NCI-H82 treated with DMSO at 0.1 percent for 48 hours (cell line): ENCODE results near the gene MORF4L2.
"Not testable (repeated sequence)": the region's sequence is repeated elsewhere in the genome, so short reads cannot be mapped to it uniquely, and the experiment has no call there.

Experiments
- DNase-seq: peaks from one replicate; lab custom pipeline; 2025; ENCODE audit not compliant: unreplicated experiment; lab: John Stamatoyannopoulos, UW

MORF4L2 gene

DNA sequence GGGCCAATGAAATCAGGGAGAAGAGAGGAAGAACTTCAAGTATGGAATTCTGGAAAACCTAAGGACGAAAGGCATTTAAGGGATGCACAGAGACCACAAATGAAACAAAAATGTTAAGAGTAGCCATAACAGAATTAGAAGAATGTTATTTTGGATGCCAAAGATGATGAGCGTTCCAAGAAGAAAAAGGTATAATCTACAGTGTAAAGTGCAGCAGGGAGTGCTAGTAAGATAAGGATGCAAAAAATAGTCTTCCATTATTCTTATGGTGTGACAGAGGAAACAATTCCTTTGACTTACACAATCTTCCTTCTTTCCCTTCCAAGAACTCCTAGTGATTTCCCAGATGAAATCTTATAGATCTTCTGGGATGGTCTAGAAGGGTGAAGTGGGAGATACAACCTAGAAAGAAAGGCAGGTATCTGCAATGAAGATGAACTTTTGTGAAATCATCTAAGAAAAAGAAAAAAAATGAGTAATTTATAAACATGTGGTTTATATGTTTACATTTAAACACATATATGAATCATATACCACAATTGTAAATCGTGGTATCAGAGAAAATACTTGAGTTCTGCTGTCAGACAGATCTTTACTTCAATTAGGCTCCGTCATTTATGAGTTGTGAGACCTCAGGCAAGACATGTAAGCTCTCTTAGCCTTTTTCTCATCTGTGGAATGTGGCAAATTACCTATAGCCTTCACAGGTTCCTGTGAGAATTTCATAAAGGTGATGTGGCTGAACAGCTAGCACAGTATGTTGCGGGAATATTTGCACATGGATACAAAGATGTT lies 8.1 kb downstream of the MORF4L2 start:
- no peak for DNase-seq

DNA sequence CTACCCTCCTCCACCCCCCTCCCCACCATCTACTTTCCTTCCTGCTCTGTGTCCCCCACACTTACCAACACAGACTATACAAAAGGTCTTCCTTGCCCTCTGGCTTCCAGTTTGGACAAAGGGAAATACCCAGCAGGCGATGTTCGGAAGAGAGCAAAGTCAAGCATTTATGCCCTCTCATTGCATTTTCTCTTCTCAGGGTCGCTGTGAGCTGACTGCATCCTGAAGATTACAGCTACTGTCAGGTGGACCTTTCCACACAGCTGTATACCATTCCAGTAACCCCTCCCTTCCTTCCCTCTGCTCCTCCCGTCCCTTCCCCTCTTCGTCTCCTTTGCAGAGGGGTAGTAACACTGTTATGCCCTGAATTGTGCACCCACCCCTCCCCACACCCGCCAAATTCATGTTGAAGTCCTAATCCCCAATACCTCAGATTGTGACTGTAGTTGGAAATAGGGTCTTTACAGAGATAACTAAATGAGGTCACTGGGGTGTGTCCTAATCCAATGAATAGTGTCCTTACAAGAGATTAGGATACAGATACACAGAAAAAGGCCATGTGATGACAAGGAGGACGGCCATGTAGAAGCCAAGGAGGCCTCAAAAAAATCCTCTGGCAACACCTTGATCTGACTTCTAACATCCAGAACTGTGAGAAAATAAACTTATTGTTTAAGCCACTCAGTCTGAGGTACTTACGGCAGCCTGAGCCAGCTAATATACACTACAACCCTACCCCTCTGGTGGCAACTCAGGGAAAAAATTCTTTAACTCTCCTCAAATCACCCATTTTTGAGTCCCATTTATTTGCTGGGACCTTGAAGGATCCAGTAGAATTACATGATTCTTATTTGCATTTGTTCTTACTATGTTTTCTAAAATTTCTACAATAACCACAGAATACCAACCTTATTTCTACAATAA lies 11.7 kb downstream of the MORF4L2 start:
- peak; percentile 28 for DNase-seq

DNA sequence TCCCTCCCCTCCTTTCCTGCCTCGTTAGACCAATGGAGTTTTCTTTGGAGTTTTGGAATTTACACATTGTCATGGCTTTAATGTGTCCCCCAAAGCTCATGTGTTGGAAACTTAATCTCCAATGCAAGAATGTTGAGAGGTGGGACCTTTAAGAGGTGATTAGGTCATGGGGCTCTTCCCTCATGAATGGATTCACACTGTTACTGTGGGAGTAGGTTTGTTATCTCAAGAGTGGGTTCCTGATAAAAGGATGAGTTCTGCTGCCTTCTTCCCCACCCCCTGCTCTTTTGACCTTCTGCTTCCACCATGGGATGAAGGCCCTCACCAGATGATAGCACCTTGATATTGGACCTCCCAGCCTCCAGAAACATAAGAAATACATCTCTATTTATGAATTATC lies 16.8 kb downstream of the MORF4L2 start:
- DNase-seq = no peak

DNA sequence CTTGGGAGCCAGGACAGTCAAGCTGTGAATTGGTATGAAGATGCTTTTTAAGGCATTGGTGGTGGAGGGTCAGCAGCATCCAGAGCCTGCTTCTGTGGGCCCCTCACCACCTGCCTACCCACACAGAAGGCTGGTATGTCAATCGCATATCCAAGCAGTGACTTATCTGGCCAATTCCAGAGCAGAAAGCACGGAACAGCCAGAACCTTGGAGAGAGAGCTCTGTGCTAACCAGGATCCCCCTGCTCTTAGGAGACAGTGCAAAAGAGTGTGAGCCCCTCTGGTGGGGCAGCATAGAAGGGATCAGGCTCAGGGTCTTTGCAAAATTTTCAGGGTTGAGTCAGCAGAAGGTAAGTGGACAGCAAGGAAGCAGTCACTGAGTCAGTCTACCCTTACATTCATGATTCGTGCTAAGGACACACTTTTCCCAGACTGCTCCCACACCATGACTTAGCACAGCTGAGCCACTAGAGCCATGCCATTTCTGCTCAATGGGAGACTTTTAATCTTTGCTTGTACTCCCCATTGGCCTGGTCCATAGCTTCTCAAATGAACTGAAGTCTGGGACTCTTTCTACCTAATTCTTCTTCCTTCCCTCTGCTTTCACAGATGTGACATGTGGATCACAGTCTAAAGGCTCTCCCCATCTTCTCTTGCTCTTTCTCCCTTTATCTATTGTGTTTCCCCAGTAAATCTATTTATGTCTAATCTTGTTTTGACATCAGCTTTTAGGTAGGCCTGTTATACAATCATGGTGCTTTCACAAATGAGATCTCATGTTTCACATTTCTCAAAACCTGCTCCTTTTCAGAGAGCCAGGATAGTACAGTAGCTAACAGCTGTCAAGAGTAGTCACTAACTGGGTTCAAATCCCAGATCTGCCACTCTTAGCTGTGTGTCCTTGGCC lies 20.0 kb downstream of the MORF4L2 start:
- DNase-seq = peak; percentile 40

DNA sequence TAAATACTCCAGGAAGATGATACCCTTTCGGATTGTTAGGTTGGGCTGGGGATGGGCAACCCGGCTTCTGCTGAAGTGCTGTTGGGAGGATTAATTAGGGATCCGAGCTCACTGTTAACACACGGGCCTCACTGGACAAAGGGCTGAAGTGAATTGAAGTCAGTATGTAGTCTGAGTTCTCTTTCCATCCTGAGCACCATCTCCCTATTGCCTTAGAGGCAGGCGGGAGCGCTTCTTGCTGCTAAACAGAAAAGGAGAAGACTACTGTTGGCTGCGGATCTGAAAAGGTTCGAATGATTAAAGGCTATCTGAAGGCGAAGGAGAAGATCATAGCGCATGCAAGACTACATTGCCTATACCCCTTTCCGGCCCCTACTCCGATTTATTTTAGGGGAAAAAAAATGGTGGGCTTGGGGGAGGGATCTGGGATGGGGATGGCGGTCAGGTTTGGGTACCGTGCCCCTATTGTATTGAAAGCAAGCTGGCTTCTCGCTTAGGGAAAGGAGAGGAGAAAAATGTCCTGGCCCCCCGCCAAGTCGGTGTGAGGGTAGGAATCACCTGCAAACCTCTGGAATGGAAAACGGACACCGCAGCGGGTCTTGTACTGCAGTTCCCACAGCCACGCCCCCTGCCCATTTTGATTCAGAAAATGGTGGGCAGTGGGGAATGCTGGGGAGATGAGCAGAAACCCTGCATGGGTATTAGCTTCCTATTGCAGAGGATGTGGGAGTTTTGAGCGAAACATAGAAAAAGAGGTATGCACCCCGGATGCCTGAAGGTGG lies 22.3 kb downstream of the MORF4L2 start:
- no peak for DNase-seq

DNA sequence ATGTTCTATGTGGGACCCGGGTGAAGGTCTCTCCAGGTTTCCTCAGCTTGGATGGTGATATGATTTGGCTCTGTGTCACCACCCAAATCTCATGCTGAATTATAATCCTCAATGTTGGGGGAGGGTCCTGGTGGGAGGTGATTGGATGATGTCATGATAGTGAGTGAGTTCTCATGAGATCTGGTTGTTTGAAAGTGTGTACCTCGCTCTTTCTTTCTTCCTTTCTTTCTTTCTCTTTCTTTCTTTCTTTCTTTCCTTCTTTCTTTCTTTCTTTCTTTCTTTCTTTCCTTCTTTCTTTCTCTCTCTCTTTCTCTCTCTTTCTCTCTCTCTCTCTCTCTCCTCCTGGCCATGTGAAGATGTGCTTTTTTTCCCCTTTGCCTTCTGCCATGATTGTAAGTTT lies 27.0 kb downstream of the MORF4L2 start:
- not testable (repeated sequence) for DNase-seq

DNA sequence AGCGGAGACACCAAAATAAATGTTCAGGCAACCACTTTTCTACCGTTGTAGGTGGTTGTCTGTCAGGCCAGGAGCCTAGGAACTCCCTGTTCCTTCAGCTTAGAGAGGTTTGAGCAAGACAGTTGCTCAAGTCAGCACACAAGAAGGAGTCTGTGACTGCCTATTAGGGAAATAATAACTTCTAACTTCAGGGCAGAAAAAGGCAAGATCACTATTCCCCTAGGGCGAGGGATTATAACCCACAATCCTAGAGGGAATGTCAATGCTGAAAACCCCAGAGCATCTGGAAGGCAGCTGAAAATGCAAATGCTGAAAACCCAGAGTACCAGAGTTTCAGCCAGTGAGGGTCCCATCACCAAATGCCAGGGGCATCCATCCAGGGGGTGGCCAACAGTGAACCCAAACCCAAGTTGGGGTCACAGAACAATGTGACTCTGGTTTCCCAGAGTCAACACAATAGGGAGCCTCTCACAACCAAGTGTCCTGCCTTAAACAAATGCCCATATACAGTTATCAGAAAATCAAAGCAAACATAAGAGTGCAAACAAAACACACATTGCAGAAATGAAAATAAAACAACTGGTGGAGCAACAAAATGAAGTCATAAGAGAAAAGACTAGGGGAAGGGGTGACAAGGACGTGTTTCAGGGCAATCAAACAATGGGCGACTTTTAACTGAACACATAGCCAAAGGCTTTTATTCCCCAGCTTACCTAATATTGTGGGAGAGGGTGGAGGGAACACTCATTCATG lies 27.6 kb downstream of the MORF4L2 start:
- DNase-seq = no peak

DNA sequence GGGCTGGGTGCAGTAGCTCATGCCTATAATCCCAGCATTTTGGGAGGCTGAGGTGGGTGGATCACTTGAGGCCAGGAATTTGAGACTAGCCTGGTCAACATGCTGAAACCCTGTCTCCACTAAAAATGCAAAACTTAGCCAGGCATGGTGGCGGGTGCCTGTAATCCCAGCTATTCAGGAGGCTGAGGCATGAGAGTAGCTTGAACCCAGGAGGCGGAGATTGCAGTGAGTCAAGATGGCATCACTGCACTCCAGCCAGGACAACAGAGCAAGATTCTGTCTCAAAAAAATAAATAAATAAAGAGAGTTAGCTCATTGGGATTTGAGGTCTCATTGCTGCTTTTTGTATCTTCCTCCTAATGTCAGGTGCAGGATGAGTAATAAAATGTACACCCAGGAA lies 29.4 kb downstream of the MORF4L2 start:
- DNase-seq = not testable (repeated sequence)

DNA sequence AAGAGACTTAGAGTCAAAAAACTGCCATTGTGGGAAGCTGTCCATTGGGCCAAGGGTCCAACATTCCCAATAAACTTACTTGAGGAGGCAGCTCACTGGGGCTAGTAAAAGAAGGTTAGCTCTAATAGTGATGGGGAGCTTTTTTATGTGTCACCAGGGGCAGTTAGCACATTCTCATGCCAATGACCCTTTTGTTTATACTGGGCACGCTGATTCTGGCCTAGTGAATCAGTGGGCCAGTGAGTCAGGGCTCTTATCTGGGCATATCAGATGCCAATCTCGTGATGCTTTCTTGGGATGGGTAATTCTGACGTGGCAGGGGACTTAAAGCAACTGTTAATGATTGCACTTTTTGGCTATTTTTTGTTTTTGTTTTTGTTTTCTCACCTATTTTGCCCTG lies 29.9 kb downstream of the MORF4L2 start:
- no peak for DNase-seq

DNA sequence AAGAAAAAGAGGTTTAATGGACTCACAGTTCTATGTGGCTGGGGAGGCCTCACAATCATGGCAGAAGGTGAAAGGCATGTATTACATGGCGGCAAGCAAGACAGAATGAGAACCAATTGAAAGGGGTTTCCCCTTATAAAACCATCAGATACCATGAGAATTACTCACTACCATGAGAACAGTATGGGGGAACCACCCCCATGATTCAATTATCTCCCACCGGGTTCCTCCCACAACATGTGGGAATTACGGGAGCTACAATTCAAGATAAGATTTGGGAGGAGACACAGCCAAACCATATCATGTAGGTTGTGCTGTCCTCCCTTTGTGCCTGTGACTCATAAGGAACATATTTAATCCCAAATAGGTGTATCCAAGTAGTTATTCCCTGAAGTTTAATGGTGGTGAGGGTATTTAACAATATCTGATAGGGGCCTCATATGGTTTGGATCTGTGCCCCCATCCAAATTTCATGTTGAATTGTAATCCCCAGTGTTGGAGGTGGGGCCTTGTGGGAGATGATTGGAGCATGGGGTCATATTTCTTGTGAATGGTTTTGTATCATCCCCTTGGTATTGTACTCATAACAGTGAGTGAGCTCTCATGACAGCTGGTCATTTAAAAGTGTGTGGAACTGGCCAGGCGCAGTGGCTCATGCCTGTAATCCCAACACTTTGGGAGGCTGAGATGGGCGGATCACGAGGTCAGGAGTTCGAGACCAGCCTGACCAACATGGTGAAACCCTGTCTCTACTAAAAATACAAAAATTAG lies 31.1 kb downstream of the MORF4L2 start:
- not testable (repeated sequence) for DNase-seq

DNA sequence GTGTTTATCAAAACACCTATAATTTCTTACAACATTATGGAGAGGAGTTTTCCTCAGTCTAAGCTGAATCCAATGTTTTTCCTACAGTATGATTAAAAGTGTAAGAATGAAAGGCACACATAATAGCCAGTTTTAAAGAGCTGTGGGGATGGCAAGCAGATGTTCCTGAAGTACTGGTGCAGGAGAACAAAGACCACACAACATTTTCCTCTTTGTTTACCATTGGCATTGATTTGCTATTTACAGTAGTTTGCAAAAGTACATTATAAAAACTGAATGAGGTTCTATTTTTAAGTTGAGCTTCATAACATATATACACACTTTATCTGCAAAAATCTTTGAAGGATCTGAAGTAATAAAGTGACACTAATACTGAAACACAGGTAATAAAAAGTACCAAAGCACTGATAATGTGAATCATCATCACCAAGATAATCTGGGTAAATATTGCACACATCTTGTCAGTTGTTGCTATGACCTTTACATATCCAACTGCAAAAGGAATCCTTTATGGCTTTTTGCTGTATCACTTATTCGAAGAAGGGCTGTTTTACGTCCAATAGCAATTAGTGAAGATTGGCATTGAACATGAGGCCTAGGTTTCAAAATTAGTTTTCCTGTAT lies 35.2 kb downstream of the MORF4L2 start:
- no peak for DNase-seq

DNA sequence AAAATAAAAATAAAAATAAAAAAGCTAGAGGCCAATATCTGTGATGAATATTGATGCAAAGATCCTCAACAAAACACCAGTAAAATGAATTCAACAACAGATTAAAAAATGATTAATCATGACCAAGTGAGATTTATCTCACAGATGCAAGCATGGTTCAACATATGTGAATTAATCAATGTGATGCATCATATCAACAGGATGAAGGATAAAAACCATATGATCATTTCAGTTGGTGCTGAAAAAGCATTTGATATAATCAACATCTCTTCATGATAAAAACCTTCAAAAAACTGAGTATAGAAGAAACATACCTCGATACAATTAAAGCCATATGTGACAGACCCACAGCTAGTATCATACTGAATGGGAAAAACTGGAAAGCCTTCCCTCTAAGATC lies 38.9 kb downstream of the MORF4L2 start:
- no peak for DNase-seq

DNA sequence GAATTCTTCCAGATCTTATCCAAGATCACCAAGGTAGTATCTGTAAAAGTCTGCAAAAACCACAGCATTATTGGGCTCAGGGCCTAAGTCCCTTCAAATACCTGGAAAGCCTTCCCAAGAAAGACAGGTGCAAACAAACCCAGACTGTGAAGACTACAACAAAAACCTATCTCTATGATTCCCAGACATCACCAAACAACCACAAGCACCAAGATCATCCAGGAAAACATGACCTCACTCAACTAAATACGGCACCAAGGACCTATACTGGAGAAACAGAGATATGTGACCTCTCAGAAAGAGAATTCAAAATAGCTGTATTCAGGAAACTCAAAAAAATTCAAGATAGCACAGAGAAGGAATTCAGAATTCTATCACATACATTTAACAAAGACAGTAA lies 42.4 kb downstream of the MORF4L2 start:
- DNase-seq = no peak

DNA sequence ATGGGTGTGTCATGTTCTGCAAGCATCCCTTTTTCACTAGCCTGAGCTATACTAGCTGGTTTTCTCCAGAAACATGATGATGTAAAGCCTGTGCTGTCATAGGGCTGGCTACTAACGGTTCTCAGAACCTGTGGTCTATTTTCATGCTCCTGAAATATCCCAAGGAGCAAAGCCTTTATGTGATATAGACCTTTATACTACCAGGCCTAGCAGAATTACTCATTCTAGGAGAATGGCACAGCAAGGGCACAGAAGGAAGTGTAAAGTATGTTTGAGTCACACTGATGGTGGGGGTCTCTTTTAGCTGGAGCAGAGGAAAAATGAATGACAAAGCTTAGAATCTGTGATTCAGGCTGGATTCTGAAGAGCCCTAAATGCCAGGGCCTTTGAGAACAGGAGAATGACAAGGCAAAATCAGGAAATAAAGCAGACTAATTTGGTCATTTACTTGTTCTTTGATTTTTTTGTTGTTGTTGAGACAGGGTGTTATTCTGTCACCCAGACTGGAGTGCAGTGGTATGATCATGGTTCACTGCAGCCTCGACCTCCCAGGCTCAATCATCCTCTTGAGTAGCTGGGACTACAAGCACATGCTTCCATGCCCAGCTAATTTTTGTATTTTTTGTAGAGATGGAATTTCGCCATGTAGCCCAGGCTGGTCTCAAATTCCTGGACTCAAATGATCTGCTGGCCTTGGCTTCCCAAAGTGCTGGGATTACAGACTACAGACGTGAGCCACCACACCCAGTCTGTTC lies 45.9 kb downstream of the MORF4L2 start:
- DNase-seq = no peak

DNA sequence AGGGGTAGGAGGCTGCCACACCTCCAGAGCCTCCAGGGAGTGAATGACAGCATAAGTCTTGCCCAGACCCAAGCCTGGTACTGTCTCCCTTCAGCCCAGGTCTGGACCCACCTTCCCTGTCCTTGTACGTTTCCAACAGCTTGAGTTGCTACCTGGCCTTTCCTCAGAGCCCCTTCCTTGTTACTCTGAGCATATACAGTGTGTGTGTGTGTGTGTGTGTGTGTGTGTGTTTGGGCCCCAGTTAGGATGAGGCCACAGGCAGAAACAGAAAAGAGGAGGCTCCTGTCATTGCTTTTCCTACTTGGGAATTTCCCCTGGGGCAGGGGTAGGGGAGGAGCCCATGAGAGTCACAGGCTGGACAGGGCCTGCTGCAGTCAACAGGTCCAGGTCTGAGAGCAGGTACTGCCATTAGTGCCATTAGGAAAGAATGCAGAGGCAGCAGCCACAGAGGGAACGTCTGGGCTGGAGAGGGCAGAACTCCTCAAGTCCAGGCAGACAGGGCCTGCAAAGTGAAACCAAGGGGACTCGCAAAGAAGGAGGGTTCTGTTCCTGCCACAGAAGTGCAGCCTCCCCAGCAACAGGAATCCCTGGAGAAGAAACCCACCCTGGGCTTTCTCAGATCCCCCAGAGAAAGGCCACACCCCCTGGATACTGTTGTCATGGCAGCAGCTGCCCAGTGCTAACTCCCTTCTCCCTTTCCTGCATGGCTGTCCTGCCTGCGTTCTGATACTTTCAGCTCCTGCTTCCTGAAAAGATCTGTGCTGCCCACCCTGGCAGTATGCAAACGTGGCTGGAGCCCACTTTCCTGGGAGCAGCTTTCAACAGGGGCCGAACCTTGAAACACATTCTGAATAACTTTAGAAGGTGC lies 47.8 kb downstream of the MORF4L2 start:
- DNase-seq = not testable (repeated sequence)

DNA sequence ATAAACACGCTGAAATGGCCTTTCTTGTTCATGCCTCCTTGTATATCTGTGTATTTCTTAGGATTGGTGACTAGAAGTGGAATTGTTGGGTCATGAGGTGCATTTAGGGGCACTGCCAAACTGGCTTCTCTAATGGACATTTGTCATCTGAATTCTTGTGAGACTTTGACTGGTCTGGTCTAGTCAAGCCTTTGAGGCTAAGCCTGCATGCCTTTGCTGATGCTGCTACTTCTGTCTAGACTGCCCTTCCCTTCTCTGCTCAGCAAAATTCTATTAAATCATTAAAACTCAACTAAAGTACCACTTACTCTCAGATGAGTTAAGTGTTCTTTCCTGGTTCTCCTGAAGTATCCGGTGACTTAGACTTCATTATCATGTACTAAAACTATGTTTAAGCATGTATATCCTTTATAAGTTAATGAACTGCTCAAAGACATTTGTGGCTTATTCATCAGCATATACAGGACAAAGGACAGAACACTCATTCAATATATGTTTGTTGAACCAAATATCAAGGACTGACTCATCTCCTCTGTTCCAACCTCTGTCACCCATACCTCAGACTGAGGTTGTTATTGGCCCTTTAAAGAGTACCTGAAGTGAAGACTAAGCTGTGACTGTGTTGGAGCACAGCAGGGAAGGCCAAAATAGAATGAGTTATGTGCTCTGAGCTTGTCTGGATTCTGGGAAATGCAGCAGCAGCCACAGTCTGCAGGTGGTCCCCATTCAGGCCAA lies 48.7 kb downstream of the MORF4L2 start:
- no peak for DNase-seq
